ENCODE data around the gene IFNA6. TPM values are rescaled to one million over a fixed set of nuclear protein-coding genes. Genes with fewer than 3 reads are reported as not detected.

The IFNA6 gene
- polyA plus RNA-seq, 1 experiment, result not detected

- no peak for DNase-seq (ENCODE audit: low read depth)
- CTCF ChIA-PET, result no interaction called here
- Histone ChIP-seq H3K27me3 (ENCODE audit: control insufficient read depth, insufficient read depth, low read length) (0 out of 2 replicates have a peak, but pooled peaks cover 2% of the 10 kb centered on the region), H3K4me3 (ENCODE audit: low read depth, low read length) (no peak overlapping the region), H3K36me3 (ENCODE audit: control insufficient read depth, insufficient read depth, low read length) (no peaks in the 10 kb centered on the region)
- TF ChIP-seq CTCF (IDR thresholded peaks at IDR 0.05; ENCODE audit: insufficient read depth, low read depth, low read length), result no peak
- POLR2A ChIA-PET, result no interaction called here
Observed at GRCh38 chr9:21362287-21362686, 11.6 kb upstream of the IFNA6 start.

GRCh38 chr9:21357479-21358460 is 7.1 kb upstream of the IFNA6 start:
- no peak for TF ChIP-seq CTCF (IDR thresholded peaks at IDR 0.05; ENCODE audit: insufficient read depth, low read depth, low read length)

GRCh38 chr9:21348430-21348970 is 2.2 kb downstream of the IFNA6 start:
- peaks cover 7% of the 10 kb centered on the region for H3K27me3 ChIP-seq (ENCODE audit: control insufficient read depth, insufficient read depth, low read length)
- POLR2A ChIA-PET, result no interaction called here
- no peak overlapping the region for H3K4me3 ChIP-seq (ENCODE audit: low read depth, low read length)
- TF ChIP-seq CTCF (IDR thresholded peaks at IDR 0.05; ENCODE audit: insufficient read depth, low read depth, low read length), result no peak
- DNase-seq (ENCODE audit: low read depth), result no peak
- CTCF ChIA-PET, result no interaction called here
- H3K36me3 ChIP-seq (ENCODE audit: control insufficient read depth, insufficient read depth, low read length), result no peaks in the 10 kb centered on the region

More at GRCh38 chr9:21357479-21358460, 7.1 kb upstream of the IFNA6 start:
- H3K4me3 ChIP-seq (ENCODE audit: low read depth, low read length), result no peak overlapping the region
- ChIA-PET CTCF (no interaction called here), POLR2A (no interaction called here)
- 0 out of 2 replicates have a peak, but pooled peaks cover 5% of the 10 kb centered on the region for H3K27me3 ChIP-seq (ENCODE audit: control insufficient read depth, insufficient read depth, low read length)
- no peak for DNase-seq (ENCODE audit: low read depth)
- H3K36me3 ChIP-seq (ENCODE audit: control insufficient read depth, insufficient read depth, low read length), result no peaks in the 10 kb centered on the region

GRCh38 chr9:21340735-21341134 is 10.0 kb downstream of the IFNA6 start:
- POLR2A ChIA-PET, result no interaction called here
- DNase-seq (ENCODE audit: low read depth), result no peak
- Histone ChIP-seq H3K4me3 (ENCODE audit: low read depth, low read length) (no peak overlapping the region), H3K36me3 (ENCODE audit: control insufficient read depth, insufficient read depth, low read length) (no peaks in the 10 kb centered on the region), H3K27me3 (ENCODE audit: control insufficient read depth, insufficient read depth, low read length) (no peaks in the 10 kb centered on the region; the same call in 1 of the 2 replicates)
- CTCF ChIA-PET, result interaction anchor here (1.6 kb wide), 1 partner anchor 55 kb away, joined by 4 read pairs; no protein-coding TSS in a partner anchor
- no peak for TF ChIP-seq CTCF (IDR thresholded peaks at IDR 0.05; ENCODE audit: insufficient read depth, low read depth, low read length)

- ChIA-PET CTCF (interaction anchor here (0.5 kb wide), 1 partner anchor 146 kb away, joined by 5 read pairs; no protein-coding TSS in a partner anchor), POLR2A (no interaction called here)
- DNase-seq (ENCODE audit: low read depth), result no peak
- Histone ChIP-seq H3K36me3 (ENCODE audit: control insufficient read depth, insufficient read depth, low read length) (no peaks in the 10 kb centered on the region; the same call in 1 of the 2 replicates), H3K4me3 (ENCODE audit: low read depth, low read length) (no peak overlapping the region), H3K27me3 (ENCODE audit: control insufficient read depth, insufficient read depth, low read length) (no peaks in the 10 kb centered on the region; the same call in 1 of the 2 replicates)
- TF ChIP-seq CTCF (IDR thresholded peaks at IDR 0.05; ENCODE audit: insufficient read depth, low read depth, low read length), result no peak
Observed at GRCh38 chr9:21336457-21336856, 14.2 kb downstream of the IFNA6 start.
